ENCODE results near the gene TMIE.
"Not testable (repeated sequence)": the region's sequence is repeated elsewhere in the genome, so short reads cannot be mapped to it uniquely, and the experiment has no call there.

TMIE gene

DNA sequence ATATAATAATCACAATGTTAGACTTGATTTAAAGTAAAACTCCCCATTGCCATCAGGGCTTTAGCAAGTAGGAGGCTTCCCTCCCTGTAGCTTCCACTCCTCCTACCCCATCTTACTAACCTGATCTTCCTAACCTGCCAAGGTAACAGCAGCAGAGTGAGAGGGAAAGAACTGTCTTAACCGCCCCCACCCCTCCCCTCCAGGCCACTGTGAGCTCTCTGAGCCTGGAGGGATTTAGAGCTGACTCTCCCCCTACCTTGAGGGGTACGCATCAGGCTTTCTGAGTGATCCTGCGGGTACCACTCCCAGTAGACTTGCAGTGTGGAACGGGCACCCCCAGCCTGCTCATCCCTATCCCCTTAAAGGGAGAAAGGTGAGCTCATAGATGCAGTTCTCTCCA lies 27.8 kb downstream of the TMIE start:
- DNase-seq: no peak

DNA sequence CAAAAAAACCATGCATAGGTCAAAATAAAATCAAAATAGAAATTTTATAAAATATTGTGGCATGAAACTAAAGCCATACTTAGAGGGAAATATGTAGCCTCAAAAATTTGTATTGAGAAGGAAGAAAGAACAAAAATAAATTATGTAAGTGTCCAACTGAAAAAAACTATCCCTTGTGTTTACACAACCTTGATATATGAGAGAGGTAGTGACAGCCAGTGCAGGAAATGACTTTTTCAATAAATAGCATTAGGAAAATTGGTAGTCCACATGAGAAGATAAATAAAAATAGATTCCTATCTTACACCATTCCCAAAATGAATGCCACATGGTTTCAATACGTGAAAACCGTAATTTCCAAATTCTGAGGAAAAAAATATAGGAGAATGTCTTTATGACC lies 29.6 kb downstream of the TMIE start:
- DNase-seq: no peak

DNA sequence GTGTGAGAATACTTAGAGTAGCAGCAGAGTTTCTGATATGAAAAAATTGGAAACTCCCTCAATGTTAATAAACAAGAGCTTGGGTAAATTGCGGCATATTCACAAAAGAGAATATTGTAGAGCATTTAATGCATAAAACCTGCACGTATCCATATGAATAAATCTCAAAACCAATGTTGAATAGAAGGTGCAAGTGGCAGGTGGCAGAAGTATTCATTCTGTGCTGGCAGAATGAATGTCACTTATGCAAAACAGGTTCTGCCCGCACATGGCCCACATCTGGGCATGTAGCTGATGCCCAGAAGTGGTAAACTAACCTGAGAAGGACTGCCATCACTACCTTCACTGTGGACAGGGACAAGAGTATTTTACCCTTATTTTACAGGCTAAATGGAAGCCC lies 30.6 kb downstream of the TMIE start:
- no peak for DNase-seq

DNA sequence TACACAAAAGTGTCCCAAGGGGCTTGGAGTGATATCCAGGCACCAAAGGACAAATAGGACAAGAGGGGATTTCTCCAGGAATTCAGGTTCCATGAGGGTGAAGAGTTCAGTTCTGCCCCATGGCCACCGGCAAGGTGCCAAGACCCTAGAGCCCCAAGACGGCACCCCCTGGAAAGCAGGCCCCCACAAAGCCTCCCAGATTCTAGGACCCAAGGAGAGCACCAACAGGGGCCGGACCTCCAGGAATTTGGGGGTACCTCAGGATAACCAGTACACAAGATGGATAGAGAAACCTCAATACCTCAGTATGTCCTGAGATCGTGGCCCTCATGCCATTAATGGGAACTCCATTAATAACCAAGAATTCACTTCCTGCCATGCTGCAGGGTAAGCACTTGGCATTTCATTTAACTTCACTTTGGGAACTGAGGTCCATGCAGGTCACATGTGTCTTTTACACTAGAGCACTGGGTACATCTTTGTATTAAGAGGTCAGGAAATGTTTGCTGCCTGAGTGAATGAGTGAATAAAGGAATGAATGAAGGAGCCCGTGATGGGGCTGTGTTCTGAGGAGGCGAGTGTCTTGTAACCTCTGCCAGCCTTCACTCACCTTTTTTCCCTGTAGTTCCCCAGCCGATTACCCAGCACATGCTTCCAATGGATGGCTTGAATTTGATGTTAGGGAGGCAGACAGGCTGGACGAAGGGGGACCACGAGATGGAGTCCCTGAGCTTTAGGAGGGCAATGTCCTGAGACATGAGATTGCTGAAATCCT lies 32.0 kb downstream of the TMIE start:
- no peak for DNase-seq

DNA sequence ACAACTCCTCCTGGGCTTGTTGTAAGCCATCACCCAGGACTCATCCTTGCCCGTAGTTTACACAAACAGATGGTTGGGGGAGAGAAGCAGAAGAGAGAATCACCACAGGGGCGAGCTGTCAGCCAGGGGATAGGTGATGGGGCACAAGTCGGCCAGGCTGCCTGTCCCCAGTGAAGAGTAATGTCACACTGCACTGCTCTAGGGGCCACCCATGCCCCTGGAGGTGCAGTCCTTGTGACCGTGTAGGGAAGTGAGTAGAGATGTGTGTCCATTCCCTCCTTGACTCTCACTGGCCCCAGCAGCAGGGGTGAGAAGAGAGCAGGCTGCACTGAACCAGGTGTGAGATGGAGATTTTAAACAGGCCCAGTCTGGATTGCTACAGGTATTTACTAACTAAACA lies 33.6 kb downstream of the TMIE start:
- no peak for DNase-seq

DNA sequence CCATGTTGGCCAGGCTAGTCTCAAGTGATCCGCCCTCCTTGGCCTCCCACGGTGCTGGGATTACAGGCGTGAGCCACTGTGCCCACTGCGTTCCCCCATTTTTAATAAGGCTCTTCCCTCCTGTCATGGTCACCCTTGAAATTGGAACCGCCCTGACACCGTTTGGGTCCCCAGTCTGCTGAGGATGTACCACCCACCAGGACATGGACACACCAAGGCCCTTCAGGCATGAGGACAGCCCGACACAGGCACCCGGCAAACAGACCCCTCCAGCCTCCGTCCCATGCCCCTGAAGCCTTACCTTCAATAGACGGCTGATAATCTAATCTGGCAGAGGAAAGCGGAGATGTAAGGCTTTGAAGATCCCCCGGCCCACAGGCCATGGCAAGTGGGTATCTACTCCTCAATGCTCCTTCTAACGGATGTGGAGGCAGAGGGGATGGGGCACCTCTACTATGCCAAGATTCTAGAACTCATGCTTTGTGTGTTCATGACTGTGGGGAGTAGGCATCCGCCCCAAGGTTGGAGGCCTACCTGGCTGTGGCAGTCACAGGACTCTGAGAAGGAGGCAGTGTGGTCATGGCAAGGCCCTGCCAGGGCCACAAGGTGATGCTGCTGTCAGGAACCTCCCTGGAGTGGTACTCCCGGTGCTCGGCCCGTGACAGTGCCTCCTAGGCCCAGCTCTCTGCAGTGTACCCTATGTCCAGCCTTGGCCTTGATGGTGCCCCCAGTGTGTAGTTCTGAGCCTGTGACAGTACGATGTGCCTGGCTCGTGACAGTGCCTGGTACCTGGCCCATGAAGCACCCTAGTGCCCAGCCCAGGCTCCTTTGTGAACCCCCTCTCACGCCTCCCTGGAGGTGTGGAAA lies 35.0 kb downstream of the TMIE start:
- no peak for DNase-seq

DNA sequence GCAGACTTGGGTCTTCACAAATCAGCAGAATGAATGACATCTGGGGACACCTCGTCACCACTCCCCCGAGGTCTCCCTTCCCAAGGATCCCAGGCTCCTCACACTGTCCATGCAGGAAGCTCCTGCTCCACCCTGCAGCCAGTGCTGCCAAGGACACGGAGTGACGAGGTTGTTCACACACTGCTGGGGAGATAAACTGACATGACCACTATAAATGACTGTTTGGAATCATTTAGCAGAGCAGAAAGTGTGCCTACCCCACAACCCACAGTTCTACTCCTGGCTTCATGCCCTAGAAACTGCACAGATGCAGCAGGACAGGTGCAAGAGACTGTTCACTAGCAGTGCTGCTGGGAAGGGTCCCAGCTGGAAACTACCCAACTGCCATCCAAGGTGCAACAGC lies 36.1 kb downstream of the TMIE start:
- DNase-seq: no peak

DNA sequence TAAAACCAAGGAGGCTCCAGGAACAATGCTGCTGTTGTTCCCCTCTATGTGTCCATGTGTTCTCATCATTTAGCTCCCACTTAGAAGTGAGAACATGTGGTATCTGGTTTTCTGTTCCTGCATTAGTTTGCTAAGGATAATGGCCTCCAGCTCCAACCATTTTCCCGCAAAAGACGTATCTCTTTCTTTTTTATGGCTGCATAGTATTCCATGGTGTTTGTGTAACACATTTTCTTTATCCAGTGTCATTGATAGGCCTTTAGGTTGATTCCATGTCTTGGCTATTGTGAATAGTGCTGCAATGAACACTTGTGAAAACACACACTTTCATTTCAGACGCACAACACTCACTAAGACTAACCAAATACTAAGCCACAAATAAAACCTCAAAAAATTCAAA lies 38.4 kb downstream of the TMIE start:
- not testable (repeated sequence) for DNase-seq

DNA sequence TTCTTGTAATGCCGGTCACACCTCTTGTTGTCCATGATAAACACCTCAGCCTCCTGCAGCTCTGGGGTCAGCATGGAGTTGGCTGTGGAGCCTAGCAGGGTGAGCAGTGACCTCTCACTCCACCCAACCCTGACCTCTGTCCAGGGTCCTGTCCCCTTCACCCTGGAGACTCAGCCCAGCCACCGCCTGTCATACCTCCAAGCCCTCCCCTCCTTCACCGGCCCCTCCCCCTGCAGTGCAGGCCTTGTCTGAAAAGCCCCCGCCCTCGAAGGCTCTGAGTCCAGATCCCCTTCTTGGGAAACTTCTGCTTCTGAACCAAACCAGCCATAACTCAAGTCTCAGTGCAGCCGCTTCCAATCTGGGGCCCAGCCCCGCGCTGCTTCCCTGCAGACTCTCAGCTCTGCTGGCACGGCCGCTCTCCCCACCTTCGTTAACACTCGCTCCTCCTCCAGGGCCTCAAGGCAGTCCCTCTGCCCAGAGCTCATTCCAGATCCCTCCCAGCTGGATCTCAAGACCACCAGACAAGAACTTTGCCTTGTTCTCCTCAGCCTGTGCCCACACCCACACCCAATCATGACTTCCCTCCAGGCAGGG lies 41.9 kb downstream of the TMIE start:
- DNase-seq: no peak

DNA sequence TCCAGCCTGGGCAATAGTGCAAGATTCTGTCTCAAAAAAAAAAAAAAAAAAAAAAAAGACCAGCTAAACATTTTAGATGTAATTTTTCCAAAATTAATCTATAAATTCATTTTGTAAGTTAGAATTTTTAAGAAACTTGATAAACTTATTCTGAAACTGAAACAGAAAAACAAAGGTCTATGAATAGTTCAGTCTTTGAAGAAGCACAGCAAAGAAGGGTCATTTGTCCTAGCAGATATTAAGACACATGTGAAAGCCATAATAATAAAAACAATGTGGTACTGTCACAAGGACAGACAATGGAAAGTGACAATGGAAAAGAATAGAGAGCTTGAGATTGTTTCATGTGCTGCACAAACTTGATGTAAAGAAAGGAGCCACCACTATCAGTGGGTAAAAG lies 45.5 kb downstream of the TMIE start:
- no peak for DNase-seq

DNA sequence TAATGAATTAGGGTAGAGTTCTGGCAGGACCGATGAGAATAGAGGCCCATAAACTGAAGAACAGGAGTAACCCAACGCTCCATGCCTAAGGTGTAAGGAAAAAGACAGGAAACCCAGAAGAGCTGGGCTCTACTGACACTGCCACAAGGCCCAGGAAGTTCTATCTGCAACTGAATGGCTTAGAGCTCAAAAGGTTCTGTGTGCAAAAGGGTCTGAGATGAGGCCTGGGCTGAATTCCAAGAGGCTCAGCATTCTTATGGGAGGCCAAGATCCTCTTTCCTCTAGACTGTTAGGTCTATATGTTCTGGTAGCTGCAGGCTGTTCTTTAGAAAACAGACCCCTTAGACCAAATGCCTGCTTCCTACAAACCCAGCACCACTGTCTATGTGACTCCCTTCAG lies 47.0 kb downstream of the TMIE start:
- no peak for DNase-seq

DNA sequence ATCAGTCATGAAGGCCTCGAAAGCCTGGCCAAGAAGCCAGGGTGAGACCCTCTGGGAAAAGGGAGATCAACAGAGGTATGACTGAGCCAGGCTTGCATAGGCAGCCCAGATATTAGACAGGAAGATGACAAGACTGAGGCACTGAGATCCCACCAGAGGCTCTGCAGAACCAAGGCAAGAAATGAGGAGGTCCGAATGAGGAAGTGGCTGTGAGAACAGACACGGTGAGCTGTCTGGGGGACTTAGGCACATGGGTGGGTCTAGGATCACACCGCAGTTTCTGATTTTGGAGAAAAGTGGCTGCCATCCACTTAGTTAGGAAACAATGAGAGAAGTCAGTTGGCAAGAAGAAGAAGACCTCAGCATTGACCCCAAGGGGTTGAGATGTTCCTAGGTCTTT lies 47.9 kb downstream of the TMIE start:
- DNase-seq: no peak

DNA sequence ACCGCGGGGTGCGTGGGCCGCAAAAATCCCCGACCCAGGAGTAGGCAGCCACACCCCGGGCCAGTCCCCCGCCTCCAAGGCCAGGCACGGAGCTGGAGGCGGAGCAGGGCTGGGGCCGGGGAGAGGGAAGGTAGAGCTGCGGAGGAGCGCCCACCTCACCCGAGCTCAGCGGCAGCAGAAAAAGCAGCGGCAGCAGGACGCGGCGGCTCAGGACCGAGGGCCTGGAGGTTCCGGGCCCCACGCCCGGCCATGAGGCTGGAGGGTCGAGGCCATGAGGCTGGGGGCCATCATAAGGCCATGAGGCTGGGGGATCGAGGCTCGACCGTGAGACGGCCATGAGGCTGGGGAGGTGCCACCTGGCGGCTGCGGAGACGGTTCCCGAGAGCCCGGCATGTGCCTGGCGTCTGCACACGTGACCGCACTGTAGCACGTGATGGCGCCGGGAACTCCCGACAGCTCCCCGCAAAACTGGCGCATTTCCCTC lies 49.4 kb downstream of the TMIE start:
- DNase-seq: no peak

DNA sequence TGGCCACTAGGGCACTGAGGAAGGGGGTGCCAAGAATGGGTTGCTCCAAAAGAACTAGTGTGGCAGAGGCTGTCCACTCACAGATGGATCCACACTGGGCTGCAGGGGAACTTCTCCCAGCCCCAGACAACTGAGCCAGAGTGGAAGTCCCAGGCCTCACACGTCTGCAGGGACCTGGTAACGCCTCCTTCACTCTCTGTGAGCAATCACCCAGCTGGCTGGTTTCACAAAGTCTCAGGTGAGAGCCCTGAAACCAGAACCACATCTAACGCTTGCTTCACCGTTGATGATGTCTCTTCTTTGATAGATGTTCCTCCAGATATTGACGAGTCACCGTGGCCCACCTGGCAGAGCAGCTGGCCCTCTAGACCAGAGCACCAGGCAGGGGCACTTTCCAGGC lies 51.9 kb downstream of the TMIE start:
- not testable (repeated sequence) for DNase-seq

DNA sequence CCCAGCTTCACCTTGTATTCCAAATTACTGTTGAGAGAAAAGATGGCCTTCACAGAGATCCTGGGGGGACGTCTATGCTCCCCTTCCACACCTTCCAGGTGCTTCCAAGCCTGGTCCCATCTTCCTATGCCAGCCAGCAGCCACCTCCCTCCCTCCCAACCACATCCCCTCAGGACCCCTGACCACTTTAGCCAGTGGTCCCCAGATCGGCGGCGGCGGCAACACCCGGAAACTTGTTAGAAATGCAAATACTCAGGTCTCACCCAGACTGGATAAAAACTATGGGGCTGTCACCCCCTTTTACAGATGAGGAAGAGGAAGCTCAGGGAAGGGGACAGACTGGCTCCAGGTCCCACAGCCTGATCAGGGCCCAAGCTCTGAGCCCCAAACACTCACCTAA lies 54.5 kb downstream of the TMIE start:
- DNase-seq: no peak

DNA sequence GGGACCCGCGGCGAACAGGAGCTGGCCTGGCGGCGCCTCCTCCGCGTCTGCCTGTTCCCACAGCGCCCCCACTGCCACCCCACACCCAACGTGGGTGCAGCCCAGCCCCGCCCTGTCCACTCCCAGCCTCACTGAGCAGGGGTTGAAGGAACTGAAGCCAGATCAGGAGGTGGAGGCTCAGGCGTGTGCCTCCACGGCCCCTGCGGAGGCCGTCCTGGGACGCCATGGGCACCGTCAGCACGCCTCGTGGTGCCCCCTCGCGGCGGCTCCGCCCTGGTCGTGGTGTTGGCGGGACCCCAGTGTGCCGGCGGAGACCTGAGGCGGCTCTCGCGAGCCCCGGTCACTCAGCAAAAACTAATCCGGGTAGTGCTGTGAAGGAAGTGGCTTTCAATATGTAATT lies 55.5 kb downstream of the TMIE start:
- no peak for DNase-seq

DNA sequence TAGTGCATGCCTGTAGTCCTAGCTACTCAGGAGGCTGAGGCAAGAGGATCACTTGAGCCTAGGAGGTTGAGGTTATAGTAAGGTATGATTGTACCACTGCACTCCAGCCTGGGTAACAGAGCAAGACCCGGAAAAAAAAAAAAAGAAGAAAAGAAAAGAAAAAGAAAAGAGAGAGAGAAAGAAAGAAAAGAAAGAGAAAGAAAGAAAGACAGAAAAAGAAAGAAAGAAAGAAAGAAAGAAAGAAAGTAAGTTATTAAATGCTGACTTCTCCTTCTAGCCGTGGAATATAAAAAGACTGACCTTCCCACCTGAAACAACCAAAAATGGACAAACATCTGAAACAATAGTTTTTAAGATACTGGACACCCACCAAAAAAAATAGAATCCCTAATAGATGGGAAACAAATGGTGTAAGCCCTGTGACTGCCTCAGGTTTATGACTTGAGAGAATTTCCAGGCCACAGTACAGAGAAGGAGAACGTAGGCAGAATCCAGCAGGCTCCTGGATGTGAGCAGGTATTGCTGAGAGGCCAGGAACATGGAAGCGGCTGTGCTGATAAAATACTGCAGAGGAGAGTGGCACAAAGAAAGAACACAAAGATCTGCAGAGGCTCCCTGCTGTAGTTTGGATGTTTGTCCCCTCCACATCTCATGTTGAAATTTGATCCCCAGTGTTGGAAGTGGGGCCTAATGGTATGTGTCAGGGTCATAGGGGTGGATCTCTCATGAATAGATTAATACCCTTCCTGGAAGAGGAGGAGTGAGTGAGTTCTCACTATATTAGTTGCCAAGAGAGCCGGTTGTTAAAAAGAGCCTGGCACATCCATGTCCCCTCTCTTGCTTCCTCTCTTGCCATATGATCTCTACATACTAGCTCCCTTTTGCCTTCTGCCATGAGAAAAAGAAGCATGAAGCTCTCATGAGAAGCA lies 58.3 kb downstream of the TMIE start:
- no peak for DNase-seq

Measured in activated CD8-positive, alpha-beta memory T cell treated with anti-CD3 and anti-CD28 coated beads, Interleukin-2, amount 50 U/mL, for 48 hours (primary cell).